Mesothelial cell of epicardium (in vitro differentiated cells): ENCODE measurements around the gene ZMAT5. TPM values are rescaled to one million over a fixed set of nuclear protein-coding genes. Genes with fewer than 3 reads are reported as not detected.

Experiments
- DNase-seq, 2 experiments: peaks; one replicate each; pipeline ENCODE4 v3.0.0; 2021; ENCODE audit warnings: low spot score in 2 of 2; ENCODE audit not compliant: unreplicated experiment in 2 of 2
- H3K27ac Mint-ChIP-seq: 2 replicates; pipeline ENCODE4 v1.8.0; 2021; ENCODE audit warnings: mixed read lengths
- H3K27me3 Mint-ChIP-seq: 2 replicates; pipeline ENCODE4 v1.8.0; 2021; ENCODE audit warnings: low read depth, mixed read lengths
- H3K36me3 Mint-ChIP-seq: 2 replicates; pipeline ENCODE4 v1.8.0; 2021; ENCODE audit warnings: mixed read lengths
- H3K4me1 Mint-ChIP-seq: 2 replicates; pipeline ENCODE4 v1.8.0; 2021; ENCODE audit warnings: mixed read lengths
- H3K4me3 Mint-ChIP-seq: 2 replicates; pipeline ENCODE4 v1.8.0; 2021; ENCODE audit warnings: mild to moderate bottlenecking, moderate library complexity, mixed read lengths
- H3K9me3 Mint-ChIP-seq: 2 replicates; pipeline ENCODE4 v1.8.0; 2021; ENCODE audit warnings: mixed read lengths
- CTCF ChIP-seq: fragments of 200-600 bp; sonication (generic); IDR thresholded peaks from one replicate; pipeline ENCODE4 v1.5.0; 2021; ENCODE audit warnings: antibody characterized with exemption; ENCODE audit not compliant: unreplicated experiment
- total RNA-seq: library from RNA; stranded (reverse); gene quantifications from 3 replicates; pipeline ENCODE4 v1.2.1, GENCODE V29; 2021

ZMAT5 gene
- total RNA-seq, 1 donor from 2014 or later = 17.1 TPM

- peak; percentile 88 to 95 for DNase-seq
- Mint-ChIP-seq H3K9me3 (no peaks in the 10 kb centered on the region), H3K27ac (peak within 1 kb of the TSS; percentile 99), H3K27me3 (no peaks in the 10 kb centered on the region), H3K4me3 (peak within 1 kb of the TSS; percentile 100), H3K4me1 (peaks cover 24% of the 10 kb centered on the region), H3K36me3 (peaks cover 17% of the 10 kb centered on the region)
- TF ChIP-seq CTCF = no peak
These were observed 604 bp upstream of the ZMAT5 start, which contains the start of gene UQCR10 for GRCh38 chr22:29767171-29768051. Gene UQCR10 (plus strand): TSS chr22:29767369. CDS start chr22:29767399, 30 bp downstream.

- no peak for TF ChIP-seq CTCF
- Mint-ChIP-seq H3K9me3 (no peaks in the 10 kb centered on the region), H3K4me3 (peak overlapping the region; percentile 100), H3K27ac (peak overlapping the region; percentile 99), H3K4me1 (peaks cover 24% of the 10 kb centered on the region), H3K27me3 (no peaks in the 10 kb centered on the region), H3K36me3 (peaks cover 14% of the 10 kb centered on the region)
- peak in 1 of 2 experiments; percentile 40 for DNase-seq
These were observed 739 bp downstream of the ZMAT5 start for GRCh38 chr22:29765905-29766631.

- Mint-ChIP-seq H3K27me3 (no peaks in the 10 kb centered on the region), H3K27ac (no peak overlapping the region), H3K4me3 (no peak overlapping the region), H3K36me3 (no peaks in the 10 kb centered on the region), H3K4me1 (peaks cover 11% of the 10 kb centered on the region), H3K9me3 (no peaks in the 10 kb centered on the region)
- no peak for TF ChIP-seq CTCF
- DNase-seq = no peak
These were observed 4.5 kb downstream of the ZMAT5 start for GRCh38 chr22:29762263-29762662.

GRCh38 chr22:29758959-29759358 lies 7.8 kb downstream of the ZMAT5 start:
- Mint-ChIP-seq H3K27ac (no peak overlapping the region), H3K27me3 (no peaks in the 10 kb centered on the region), H3K36me3 (no peaks in the 10 kb centered on the region), H3K4me3 (no peak overlapping the region), H3K9me3 (no peaks in the 10 kb centered on the region), H3K4me1 (no peaks in the 10 kb centered on the region)
- no peak for TF ChIP-seq CTCF
- no peak for DNase-seq

- Mint-ChIP-seq H3K9me3 (no peaks in the 10 kb centered on the region), H3K36me3 (no peaks in the 10 kb centered on the region), H3K4me3 (no peak overlapping the region), H3K27ac (no peak overlapping the region), H3K4me1 (no peaks in the 10 kb centered on the region), H3K27me3 (no peaks in the 10 kb centered on the region)
- DNase-seq = no peak
- no peak for TF ChIP-seq CTCF
These were observed 8.7 kb downstream of the ZMAT5 start for GRCh38 chr22:29758068-29758622.
